Calu3 (cell line): ENCODE data around the gene C2CD3. TPM values are rescaled to one million over a fixed set of nuclear protein-coding genes. Genes with fewer than 3 reads are reported as not detected.

Experiments
- BruUV-seq: library from RNA; stranded (reverse); fragments of 400-500 nt; replicated peaks from 2 replicates; lab custom pipeline; 2021; lab: Mats Ljungman, UMichigan
- CTCF ChIA-PET: fragments of 300-600 bp; sonication (Branson Sonifier 250); formaldehyde crosslinking; loops from one replicate; lab custom pipeline; 2022; ENCODE audit warnings: antibody characterized with exemption; lab: Charles Lee
- DNase-seq: peaks from one replicate; pipeline ENCODE4 v3.0.0; 2022
- H3K27ac Mint-ChIP-seq: one replicate; pipeline ENCODE4 v1.8.0; 2022; ENCODE audit warnings: mixed read lengths; ENCODE audit not compliant: unreplicated experiment
- H3K27me3 Mint-ChIP-seq: one replicate; pipeline ENCODE4 v1.8.0; 2022; ENCODE audit warnings: mixed read lengths; ENCODE audit not compliant: unreplicated experiment
- H3K36me3 Mint-ChIP-seq: one replicate; pipeline ENCODE4 v1.8.0; 2022; ENCODE audit warnings: mild to moderate bottlenecking, moderate library complexity, mixed read lengths; ENCODE audit not compliant: insufficient read depth, unreplicated experiment
- H3K4me1 Mint-ChIP-seq: one replicate; pipeline ENCODE4 v1.8.0; 2022; ENCODE audit warnings: mild to moderate bottlenecking, low read depth, mixed read lengths; ENCODE audit not compliant: unreplicated experiment
- H3K4me3 Mint-ChIP-seq: one replicate; pipeline ENCODE4 v1.8.0; 2022; ENCODE audit warnings: mild to moderate bottlenecking, low read depth, moderate library complexity, mixed read lengths; ENCODE audit not compliant: unreplicated experiment
- H3K9me3 Mint-ChIP-seq: one replicate; pipeline ENCODE4 v1.8.0; 2022; ENCODE audit warnings: low read depth, mixed read lengths; ENCODE audit not compliant: unreplicated experiment
- CTCF ChIP-seq: fragments of 200-600 bp; IDR thresholded peaks from one replicate; pipeline ENCODE4 v1.8.0; 2022; ENCODE audit warnings: antibody characterized with exemption; ENCODE audit not compliant: unreplicated experiment
- intact Hi-C: fragments of 100-400 bp; cut with micrococcal nuclease; formaldehyde crosslinking; loops from one replicate; pipeline ENCODE4 v1.10.0; 2022; ENCODE audit not compliant: unreplicated experiment
- total RNA-seq: library from RNA; stranded (reverse); gene quantifications from 2 replicates; pipeline ENCODE4 v1.2.3, GENCODE V29; 2022

The C2CD3 gene
- total RNA-seq, 1 experiment from 2014 or later, result 26.9 TPM

GRCh38 chr11:74171630-74171968 lies 797 bp upstream of the C2CD3 start:
- CTCF ChIA-PET, result interaction anchor here (0.7 to 1.5 kb wide), 4 partner anchors 14 to 820 kb away, joined by 3 to 8 read pairs (median 6); no protein-coding TSS in a partner anchor
- no peak for DNase-seq
- intact Hi-C loops, result loop anchor here (2.0 to 10.0 kb wide), 2 partner anchors 33 to 207 kb away; no protein-coding TSS in a partner anchor
- Mint-ChIP-seq H3K4me1 (no peaks in the 10 kb centered on the region), H3K4me3 (no peak overlapping the region), H3K27me3 (no peaks in the 10 kb centered on the region), H3K36me3 (no peaks in the 10 kb centered on the region), H3K27ac (no peak overlapping the region), H3K9me3 (no peaks in the 10 kb centered on the region)
- TF ChIP-seq CTCF, result no peak
- no TSS peak for BruUV-seq

- no peak for DNase-seq
- Mint-ChIP-seq H3K36me3 (no peaks in the 10 kb centered on the region), H3K4me3 (no peak overlapping the region), H3K9me3 (no peaks in the 10 kb centered on the region), H3K27me3 (no peaks in the 10 kb centered on the region), H3K4me1 (no peaks in the 10 kb centered on the region), H3K27ac (no peak overlapping the region)
- CTCF ChIA-PET, result interaction anchor here (0.5 to 1.5 kb wide), 6 partner anchors 10 to 818 kb away, joined by 3 to 8 read pairs (median 4); no protein-coding TSS in a partner anchor
- TF ChIP-seq CTCF, result no peak
- intact Hi-C loops, result loop anchor here (2.0 to 10.0 kb wide), 2 partner anchors 31 to 205 kb away; no protein-coding TSS in a partner anchor
- TSS peak; percentile 35 for BruUV-seq
Observed at GRCh38 chr11:74169738-74170458, 904 bp downstream of the C2CD3 start.

GRCh38 chr11:74168838-74169237 lies 2.0 kb downstream of the C2CD3 start:
- no peak for DNase-seq
- CTCF ChIA-PET, result no interaction called here
- intact Hi-C loops, result no loop called here
- no peaks in the 10 kb centered on the region for H3K9me3 Mint-ChIP-seq
- H3K27me3 Mint-ChIP-seq, result no peaks in the 10 kb centered on the region
- BruUV-seq, result no TSS peak
- H3K36me3 Mint-ChIP-seq, result no peaks in the 10 kb centered on the region
- TF ChIP-seq CTCF, result no peak
- no peak overlapping the region for H3K27ac Mint-ChIP-seq
- H3K4me1 Mint-ChIP-seq, result no peaks in the 10 kb centered on the region
- H3K4me3 Mint-ChIP-seq, result no peak overlapping the region

- CTCF ChIA-PET, result no interaction called here
- intact Hi-C loops, result no loop called here
- Mint-ChIP-seq H3K27ac (no peak overlapping the region), H3K9me3 (no peaks in the 10 kb centered on the region), H3K27me3 (no peaks in the 10 kb centered on the region), H3K4me3 (no peak overlapping the region), H3K4me1 (no peaks in the 10 kb centered on the region), H3K36me3 (no peaks in the 10 kb centered on the region)
- TF ChIP-seq CTCF, result no peak
- BruUV-seq, result no TSS peak
- DNase-seq, result no peak
Observed at GRCh38 chr11:74162681-74163467, 7.9 kb downstream of the C2CD3 start.
